H1 (cell line): ENCODE data around the gene CD180. TPM values are rescaled to one million over a fixed set of nuclear protein-coding genes. Genes with fewer than 3 reads are reported as not detected.

Source experiments
- ATF2 ChIP-seq: IDR thresholded peaks from 2 replicates; pipeline ENCODE4 v1.6.1; 2012; ENCODE audit warnings: low read length, inconsistent platforms
- CREB1 ChIP-seq: IDR thresholded peaks from 2 replicates; pipeline ENCODE4 v1.6.1; 2012; ENCODE audit warnings: inconsistent platforms
- RBBP5 ChIP-seq: IDR thresholded peaks from 2 replicates; pipeline ENCODE4 v1.7.1; 2012; ENCODE audit warnings: low read depth, mild to moderate bottlenecking, inconsistent platforms, low read length, moderate library complexity, borderline replicate concordance
- RXRA ChIP-seq: IDR thresholded peaks from 2 replicates; pipeline ENCODE4 v1.6.1; 2011; ENCODE audit warnings: low read depth, mild to moderate bottlenecking, low read length, moderate library complexity; ENCODE audit not compliant: insufficient read depth
- SP4 ChIP-seq: IDR thresholded peaks from 2 replicates; pipeline ENCODE4 v1.6.1; 2012; ENCODE audit warnings: low read length, inconsistent platforms
- SRF ChIP-seq: IDR thresholded peaks from 2 replicates; pipeline ENCODE4 v1.6.1; 2011; ENCODE audit warnings: mild to moderate bottlenecking, low read depth, low read length, moderate library complexity
- polyA plus RNA-seq, 7 experiments: library from polyadenylated mRNA; depleted of rRNA in 3 of 7; stranded (reverse) in 5 of 7; unstranded in 2 of 7; fragments of >200 nt in 5 of 7; fragments of 200-250 nt in 2 of 7; gene quantifications; 1 replicate in 5 of 7; 2 replicates in 1 of 7; 4 replicates in 1 of 7; pipeline versions ENCODE4 v1.2.1 to v1.2.3, GENCODE V29; 2011 to 2013; ENCODE audit warnings: missing spikeins in 2 of 7, mixed read lengths in 2 of 7
- total RNA-seq: library from RNA; stranded (reverse); fragmentation: NEBNext Ultra II Directional; extraction: Animal tissue kit (Norgen Biotek cat#: 25700); gene quantifications from 2 replicates; pipeline ENCODE4 v1.2.1, GENCODE V29; 2021

The CD180 gene
- total and polyA plus RNA-seq, 2 of the 8 experiments (the other 6 are each of a cell fraction or from before 2014, with no cell fraction given) = not detected

- no peak for TF ChIP-seq ATF2
- no peak for TF ChIP-seq SRF
- no peak for TF ChIP-seq CREB1
- no peak for TF ChIP-seq SP4
- TF ChIP-seq RXRA = no peak
- no peak for TF ChIP-seq RBBP5
These were observed 33.3 kb downstream of the CD180 start (continued) for GRCh38 chr5:67163231-67163756.
